Endothelial cell of umbilical vein (primary cell): ENCODE results near the gene EMID1. TPM values are rescaled to one million over a fixed set of nuclear protein-coding genes. Genes with fewer than 3 reads are reported as not detected.

ENCODE experiments used
- BruUV-seq: library from RNA; stranded (reverse); fragments of 400-500 nt; replicated peaks from 2 replicates; lab custom pipeline; 2021; lab: Mats Ljungman, UMichigan
- CTCF ChIA-PET: fragments of 300-600, 350-600 bp; sonication (Branson Sonifier 250); formaldehyde crosslinking; loops from one replicate; lab custom pipeline; 2021; ENCODE audit warnings: antibody characterized with exemption, inconsistent platforms; lab: Charles Lee
- POLR2A ChIA-PET: fragments of 300-600, 350-600 bp; sonication (Branson Sonifier 250); formaldehyde crosslinking; loops from one replicate; lab custom pipeline; 2021; ENCODE audit warnings: antibody characterized with exemption, inconsistent platforms; lab: Charles Lee
- DNase-seq: peaks from one replicate; pipeline ENCODE4 v3.0.0-alpha.2; 2011; ENCODE audit warnings: low read depth, low spot score
- FAIRE-seq: peaks from 2 replicates; lab custom pipeline; 2011; peaks lifted over from hg19 to GRCh38; lab: Jason Lieb, UNC
- H2AFZ ChIP-seq: 2 replicates; pipeline ENCODE4 v1.6.0; 2012; ENCODE audit warnings: low read depth, low read length, control low read depth, inconsistent platforms
- H3K27ac ChIP-seq: 2 replicates; pipeline ENCODE4 v1.5.1; 2011; ENCODE audit warnings: low read depth, mild to moderate bottlenecking, control low read depth, low read length, moderate library complexity; ENCODE audit not compliant: insufficient read depth
- H3K27me3 ChIP-seq, 2 experiments: 2 replicates each; pipeline versions ENCODE4 v1.6.0 to v1.6.1; 2011; ENCODE audit warnings: low read length in 2 of 2, mixed read lengths in 1 of 2; ENCODE audit not compliant: control insufficient read depth in 2 of 2, insufficient read depth in 2 of 2
- H3K36me3 ChIP-seq, 2 experiments: 2 replicates in 1 of 2; 3 replicates in 1 of 2; pipeline ENCODE4 v1.5.1; 2011; ENCODE audit warnings: low read length in 2 of 2, mild to moderate bottlenecking in 1 of 2, moderate library complexity in 1 of 2; ENCODE audit not compliant: control insufficient read depth in 2 of 2, insufficient read depth in 2 of 2; ENCODE audit errors: extremely low read depth in 1 of 2
- H3K4me1 ChIP-seq: 3 replicates; pipeline ENCODE4 v1.5.1; 2011; ENCODE audit warnings: mild to moderate bottlenecking, low read length; ENCODE audit not compliant: control insufficient read depth, insufficient read depth; ENCODE audit errors: extremely low read depth
- H3K4me2 ChIP-seq: 2 replicates; pipeline ENCODE4 v1.6.1; 2011; ENCODE audit warnings: low read length, control low read depth, mixed read lengths; ENCODE audit not compliant: insufficient read depth
- H3K4me3 ChIP-seq, 3 experiments: fragments of 200-600 bp in 1 of 3; sonication (generic), shearing (Covaris generic) in 1 of 3; replicated peaks in 1 of 3; 2 replicates each; pipeline ENCODE4 v1.5.1; 2011 to 2016; ENCODE audit warnings: control low read depth in 3 of 3, low read length in 3 of 3, mild to moderate bottlenecking in 2 of 3, inconsistent platforms in 1 of 3, low read depth in 1 of 3, moderate library complexity in 1 of 3; ENCODE audit not compliant: insufficient read depth in 1 of 3
- H3K79me2 ChIP-seq: 2 replicates; pipeline ENCODE4 v1.6.0; 2012; ENCODE audit warnings: low read length, inconsistent platforms; ENCODE audit not compliant: control insufficient read depth, insufficient read depth
- H3K9ac ChIP-seq: replicated peaks from 2 replicates; pipeline ENCODE3; 2011; ENCODE audit warnings: low read length, control low read depth; ENCODE audit not compliant: insufficient read depth; ENCODE audit errors: extremely low read depth
- H3K9me1 ChIP-seq: replicated peaks from 3 replicates; pipeline ENCODE4 v1.6.0; 2011; ENCODE audit warnings: mild to moderate bottlenecking, low read length; ENCODE audit not compliant: control insufficient read depth, insufficient read depth; ENCODE audit errors: extremely low read depth
- H3K9me3 ChIP-seq: replicated peaks from 2 replicates; pipeline ENCODE4 v1.5.1; 2012; ENCODE audit warnings: low read length, inconsistent platforms; ENCODE audit not compliant: control insufficient read depth, insufficient read depth
- H4K20me1 ChIP-seq: replicated peaks from 2 replicates; pipeline ENCODE3; 2011; ENCODE audit warnings: mild to moderate bottlenecking, low read length; ENCODE audit not compliant: control insufficient read depth, insufficient read depth; ENCODE audit errors: extremely low read depth
- CTCF ChIP-seq, 2 donors: IDR thresholded peaks; 1 replicate in 1 of 2; 2 replicates in 1 of 2; pipeline ENCODE4 v1.5.1; 2011; ENCODE audit warnings: low read length in 2 of 2, mild to moderate bottlenecking in 2 of 2, moderate library complexity in 2 of 2, control low read depth in 1 of 2, inconsistent platforms in 1 of 2, low read depth in 1 of 2; ENCODE audit not compliant: insufficient read depth in 1 of 2; ENCODE audit errors: extremely low read depth in 1 of 2
- EZH2 ChIP-seq: IDR thresholded peaks from 2 replicates; pipeline ENCODE4 v1.6.1; 2012; ENCODE audit warnings: borderline replicate concordance, low read depth, mild to moderate bottlenecking, moderate library complexity, low read length, inconsistent platforms; ENCODE audit not compliant: severe bottlenecking
- FOS ChIP-seq: IDR thresholded peaks from 2 replicates; pipeline ENCODE4 v1.6.1; 2011; ENCODE audit warnings: mild to moderate bottlenecking, low read length, moderate library complexity, borderline replicate concordance; ENCODE audit not compliant: insufficient read depth
- GATA2 ChIP-seq: IDR thresholded peaks from 2 replicates; pipeline ENCODE4 v1.7.0; 2011; ENCODE audit warnings: low read depth, mild to moderate bottlenecking, moderate library complexity, mixed read lengths, low read length; ENCODE audit not compliant: insufficient read length, insufficient read depth
- JUN ChIP-seq: IDR thresholded peaks from 2 replicates; pipeline ENCODE4 v1.6.1; 2011; ENCODE audit warnings: borderline replicate concordance, low read depth; ENCODE audit not compliant: insufficient read length, insufficient read depth
- MYC ChIP-seq: IDR thresholded peaks from one replicate; pipeline ENCODE4 v1.6.1; 2011; ENCODE audit warnings: mild to moderate bottlenecking, low read depth, low read length
- POLR2A ChIP-seq: IDR thresholded peaks from 2 replicates; pipeline ENCODE4 v1.6.1; 2012; ENCODE audit warnings: low read depth, mild to moderate bottlenecking, control low read depth, low read length
- POLR2AphosphoS5 ChIP-seq: IDR thresholded peaks from 2 replicates; pipeline ENCODE4 v1.6.1; 2012; ENCODE audit warnings: low read depth, mild to moderate bottlenecking, control low read depth, low read length, moderate library complexity; ENCODE audit not compliant: insufficient read depth
- dilution Hi-C: fragments of 300-500 bp; cut with MboI; formaldehyde crosslinking; loops from one replicate; pipeline ENCODE4 v1.15.0; 2019; ENCODE audit warnings: low sequenced_read_pairs; ENCODE audit not compliant: extremely low pct_ligation_motif_present
- intact Hi-C: fragments of 100-400 bp; cut with micrococcal nuclease; formaldehyde crosslinking; loops from one replicate; pipeline ENCODE4 v1.10.0; 2022
- polyA plus RNA-seq, 4 experiments: library from polyadenylated mRNA; depleted of rRNA in 3 of 4; stranded (reverse) in 3 of 4; unstranded in 1 of 4; fragments of >200 nt; gene quantifications; 2 replicates each; pipeline versions ENCODE4 v1.2.1 to v1.2.3, GENCODE V29; 2011 to 2012; ENCODE audit warnings: missing spikeins in 1 of 4
- total RNA-seq: library from RNA; stranded (reverse); gene quantifications from 2 replicates; pipeline ENCODE4 v1.2.3, GENCODE V29; 2021
- TF ChIP-seq, protein P1 (sequence below): IDR thresholded peaks from 2 replicates; pipeline ENCODE4 v1.6.1; 2011; ENCODE audit not compliant: insufficient read depth, insufficient read length

Gene EMID1
- total and polyA plus RNA-seq, 2 donors (not counting 3 experiments of a cell fraction or from before 2014, with no cell fraction given), result 0.51 to 0.75 TPM

- Histone ChIP-seq H3K79me2 (no peaks in the 10 kb centered on the region), H4K20me1 (no peaks in the 10 kb centered on the region), H3K27ac (no peak overlapping the region), H3K27me3 (no peaks in the 10 kb centered on the region), H3K4me2 (no peak overlapping the region), H3K9me1 (no peaks in the 10 kb centered on the region), H3K4me3 (no peak overlapping the region), H3K9ac (no peak overlapping the region), H3K36me3 (no peaks in the 10 kb centered on the region), H3K4me1 (no peaks in the 10 kb centered on the region), H3K9me3 (no peaks in the 10 kb centered on the region), H2AFZ (no peak overlapping the region)
- POLR2A ChIA-PET, result no interaction called here
- FAIRE-seq, result no peak
- dilution Hi-C loops (no loop called here), intact Hi-C loops (no loop called here)
- no peak for DNase-seq
- CTCF ChIA-PET, result interaction anchor here (0.7 to 3.3 kb wide), 4 partner anchors 16 to 1002 kb away, joined by 3 to 18 read pairs (median 4); no protein-coding TSS in a partner anchor
- no TSS peak for BruUV-seq
- TF ChIP-seq CTCF (IDR thresholded peaks at IDR 0.05; ENCODE audit: extremely low read depth in 1 of 2, insufficient read depth in 1 of 2, low read depth in 1 of 2, low read length in 2 of 2) (no peak), MYC (no peak), JUN (no peak), EZH2 (no peak), POLR2A (no peak), GATA2 (no peak), POLR2AphosphoS5 (no peak), FOS (no peak)
- TF ChIP-seq, protein P1, sequence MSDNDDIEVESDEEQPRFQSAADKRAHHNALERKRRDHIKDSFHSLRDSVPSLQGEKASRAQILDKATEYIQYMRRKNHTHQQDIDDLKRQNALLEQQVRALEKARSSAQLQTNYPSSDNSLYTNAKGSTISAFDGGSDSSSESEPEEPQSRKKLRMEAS, result no peak
Observed at GRCh38 chr22:29226351-29226981, 20.8 kb downstream of the EMID1 start.
